NCI-H2227 treated with DMSO at 0.1 percent for 48 hours (cell line): ENCODE measurements around the gene GRIA2.

Experiments
- DNase-seq: peaks from one replicate; lab custom pipeline; 2025; lab: John Stamatoyannopoulos, UW

Gene GRIA2

DNA sequence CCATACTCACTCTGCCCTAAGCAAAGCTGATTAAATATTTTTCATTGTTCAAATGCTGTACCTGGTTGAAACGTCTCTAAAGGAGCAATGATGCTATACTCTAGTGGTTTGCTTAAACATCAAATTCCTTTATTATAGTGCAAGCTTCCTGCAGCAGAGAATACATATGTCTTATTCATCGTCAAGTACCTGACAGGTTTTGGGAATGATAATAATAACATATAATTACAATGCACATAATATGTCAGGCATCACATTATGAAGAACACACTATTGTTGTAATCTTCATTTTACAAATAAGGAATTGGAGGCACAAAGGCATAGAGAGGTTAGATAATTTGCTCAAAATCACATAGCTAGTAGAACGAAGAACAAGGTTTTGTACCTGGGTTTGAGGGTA lies 151.6 kb downstream of the GRIA2 start:
- peak; percentile 80 for DNase-seq

DNA sequence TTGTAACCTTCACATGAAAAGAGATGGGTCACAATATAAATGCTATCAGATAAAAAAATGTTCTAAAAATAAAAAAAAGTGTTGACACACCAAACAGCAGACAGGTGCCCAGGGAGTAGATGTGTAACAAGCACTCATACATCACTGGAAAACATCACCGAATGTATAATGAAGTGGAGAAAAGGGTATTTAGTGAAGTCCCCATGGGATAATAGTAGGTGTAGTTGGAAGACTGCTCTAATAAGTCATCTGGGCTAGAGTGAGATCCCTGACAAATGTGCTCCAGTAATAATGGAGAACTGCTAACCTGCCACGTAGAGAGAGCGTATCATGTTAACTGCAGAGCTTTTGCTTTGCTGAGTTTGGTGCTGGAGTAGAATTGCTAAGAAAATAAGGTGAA lies 152.0 kb downstream of the GRIA2 start:
- DNase-seq, result peak; percentile 80

DNA sequence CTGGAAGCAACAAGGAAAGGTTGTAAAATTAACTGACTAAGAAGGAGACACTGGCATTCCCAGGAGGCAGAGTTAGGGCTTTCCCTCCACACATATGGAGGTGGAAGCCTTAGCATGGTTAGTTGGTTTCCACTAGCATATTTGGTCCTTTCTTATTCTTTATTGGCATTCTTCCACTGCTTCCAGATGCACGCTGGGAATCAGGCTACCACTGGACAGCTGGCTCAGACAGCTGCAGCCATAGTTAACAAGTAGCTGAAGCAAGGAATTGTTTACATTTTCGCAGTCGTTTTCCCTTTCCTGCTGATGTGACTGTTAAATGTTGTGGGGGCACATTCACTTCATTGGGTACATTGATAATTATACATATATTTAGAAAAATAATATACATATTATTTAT lies 169.2 kb downstream of the GRIA2 start:
- DNase-seq, result no peak

- DNase-seq, result no peak
These were observed 184.5 kb downstream of the GRIA2 start for GRCh38 chr4:157405070-157405469.
